Stimulated activated CD4-positive, alpha-beta T cell treated with anti-CD3 and anti-CD28 coated beads, Interleukin-2, amount 100 ng/mL, for 24 hours (primary cell): ENCODE measurements around the gene RAVER1.

Source experiments
- DNase-seq, 2 donors: peaks; one replicate each; pipeline ENCODE4 v3.0.0-alpha.2; 2020

The RAVER1 gene

DNA sequence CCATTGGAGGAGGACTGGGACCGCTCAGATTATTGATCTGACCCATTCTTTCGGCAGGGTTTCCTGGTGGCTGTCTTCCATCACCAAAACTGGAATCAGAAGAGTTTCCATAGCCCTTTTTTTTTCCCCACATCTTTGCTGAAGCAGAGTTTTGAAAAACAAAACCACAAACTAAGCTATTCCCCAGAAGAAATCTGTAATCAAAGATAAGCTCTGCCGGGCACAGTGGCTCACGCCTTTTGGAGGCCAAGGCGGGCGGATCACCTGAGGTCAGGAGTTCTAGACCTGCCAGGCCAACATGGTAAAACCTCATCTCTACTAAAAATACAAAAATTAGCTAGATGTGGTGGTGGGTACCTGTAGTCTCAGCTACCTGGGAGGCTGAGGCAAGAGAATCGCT lies 66.6 kb downstream of the RAVER1 start:
- no peak for DNase-seq
